SK-N-SH treated with all-trans-retinoic acid at 6 μM for 48 hours (cell line): ENCODE measurements around the gene GPSM1.

ENCODE experiments used
- ISL1 ChIP-seq: fragments of 250-450 bp; sonication (Bioruptor Pico); IDR thresholded peaks from 2 replicates; pipeline ENCODE4 v2.1.2; 2022; ENCODE audit warnings: mild to moderate bottlenecking, moderate library complexity
- RARB ChIP-seq: fragments of 250-450 bp; sonication (Bioruptor Pico); IDR thresholded peaks from 2 replicates; pipeline ENCODE4 v1.8.0; 2021; ENCODE audit warnings: mild to moderate bottlenecking, moderate library complexity
- SNAI2 ChIP-seq: fragments of 250-450 bp; sonication (Bioruptor Pico); IDR thresholded peaks from 2 replicates; pipeline ENCODE4 v1.5.0; 2020; ENCODE audit warnings: mild to moderate bottlenecking, moderate library complexity
- ZNF8 ChIP-seq: fragments of 450-650 bp; formaldehyde crosslinking; IDR thresholded peaks from 2 replicates; pipeline ENCODE4 v1.5.0; 2020; ENCODE audit warnings: mild to moderate bottlenecking, moderate library complexity
- TF ChIP-seq, protein P1 (sequence below): fragments of 250-450 bp; sonication (Bioruptor Pico); IDR thresholded peaks from 2 replicates; pipeline ENCODE4 v1.8.0; 2021; ENCODE audit warnings: low read depth, mild to moderate bottlenecking, moderate library complexity, borderline replicate concordance

DNA sequence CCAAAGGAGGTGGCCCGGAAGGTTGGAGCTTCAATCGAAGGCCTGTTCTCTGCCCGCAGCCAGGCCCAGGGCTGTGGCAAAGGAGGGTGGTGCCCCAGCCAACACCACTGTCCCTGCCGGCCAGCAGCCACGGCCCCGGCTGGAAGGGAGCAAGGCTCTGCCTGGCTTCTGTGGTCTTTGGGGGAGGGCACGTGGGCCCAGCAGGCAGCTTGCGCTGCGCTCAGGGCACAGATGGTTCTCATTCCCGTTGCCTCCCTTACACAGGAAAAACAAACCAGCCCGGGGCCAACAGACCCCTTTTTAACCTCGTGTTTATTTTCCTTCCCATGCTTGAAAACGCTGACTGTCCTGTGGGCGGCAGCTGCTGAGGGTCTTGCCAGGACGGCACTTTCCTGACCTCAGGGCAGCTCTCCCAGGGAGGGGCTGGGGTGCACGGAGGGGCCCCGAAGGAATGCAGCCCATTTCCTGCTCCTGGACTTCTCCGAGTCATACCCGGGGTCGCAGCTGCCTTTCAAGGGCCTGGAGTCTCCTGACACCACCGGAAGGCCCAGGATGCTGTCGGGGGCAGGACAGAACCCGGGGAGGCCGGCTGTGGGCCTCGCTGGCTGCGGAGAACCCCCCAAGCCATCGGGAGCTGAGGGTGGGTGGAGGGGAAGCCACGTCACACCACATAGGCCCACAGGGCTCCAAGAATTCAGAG lies 1.1 kb upstream of the GPSM1 start:
- TF ChIP-seq, protein P1, sequence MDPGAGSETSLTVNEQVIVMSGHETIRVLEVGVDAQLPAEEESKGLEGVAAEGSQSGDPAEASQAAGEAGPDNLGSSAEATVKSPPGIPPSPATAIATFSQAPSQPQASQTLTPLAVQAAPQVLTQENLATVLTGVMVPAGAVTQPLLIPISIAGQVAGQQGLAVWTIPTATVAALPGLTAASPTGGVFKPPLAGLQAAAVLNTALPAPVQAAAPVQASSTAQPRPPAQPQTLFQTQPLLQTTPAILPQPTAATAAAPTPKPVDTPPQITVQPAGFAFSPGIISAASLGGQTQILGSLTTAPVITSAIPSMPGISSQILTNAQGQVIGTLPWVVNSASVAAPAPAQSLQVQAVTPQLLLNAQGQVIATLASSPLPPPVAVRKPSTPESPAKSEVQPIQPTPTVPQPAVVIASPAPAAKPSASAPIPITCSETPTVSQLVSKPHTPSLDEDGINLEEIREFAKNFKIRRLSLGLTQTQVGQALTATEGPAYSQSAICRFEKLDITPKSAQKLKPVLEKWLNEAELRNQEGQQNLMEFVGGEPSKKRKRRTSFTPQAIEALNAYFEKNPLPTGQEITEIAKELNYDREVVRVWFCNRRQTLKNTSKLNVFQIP, result no peak
- TF ChIP-seq RARB (CRISPR knock-in tag) (no peak), SNAI2 (CRISPR knock-in tag) (no peak), ZNF8 (CRISPR knock-in tag) (no peak), ISL1 (no peak)
